ENCODE results near the gene SLC22A7. TPM values are rescaled to one million over a fixed set of nuclear protein-coding genes. Genes with fewer than 3 reads are reported as not detected.

SLC22A7 gene
- total and polyA plus RNA-seq, 2 donors = 0.15 TPM; not detected in 1

DNA sequence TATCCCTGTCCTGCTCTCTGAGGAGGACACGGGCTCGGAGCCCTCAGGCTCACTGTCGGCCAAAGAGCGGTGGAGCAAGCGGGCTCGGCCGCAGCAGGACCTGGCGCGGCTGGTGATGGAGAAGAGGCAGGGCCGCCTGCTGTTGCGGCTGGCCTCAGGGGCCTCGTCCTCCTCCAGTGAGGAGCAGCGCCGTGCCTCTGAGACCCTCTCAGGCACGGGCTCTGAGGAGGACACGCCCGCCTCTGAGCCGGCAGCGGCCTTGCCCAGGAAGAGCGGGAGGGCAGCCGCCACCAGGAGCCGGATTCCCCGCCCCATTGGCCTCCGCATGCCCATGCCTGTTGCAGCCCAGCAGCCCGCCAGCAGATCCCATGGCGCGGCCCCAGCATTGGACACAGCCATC lies 14.2 kb upstream of the SLC22A7 start:
- H3K4me3 ChIP-seq (ENCODE audit: low read depth, low read length) = no peak overlapping the region

DNA sequence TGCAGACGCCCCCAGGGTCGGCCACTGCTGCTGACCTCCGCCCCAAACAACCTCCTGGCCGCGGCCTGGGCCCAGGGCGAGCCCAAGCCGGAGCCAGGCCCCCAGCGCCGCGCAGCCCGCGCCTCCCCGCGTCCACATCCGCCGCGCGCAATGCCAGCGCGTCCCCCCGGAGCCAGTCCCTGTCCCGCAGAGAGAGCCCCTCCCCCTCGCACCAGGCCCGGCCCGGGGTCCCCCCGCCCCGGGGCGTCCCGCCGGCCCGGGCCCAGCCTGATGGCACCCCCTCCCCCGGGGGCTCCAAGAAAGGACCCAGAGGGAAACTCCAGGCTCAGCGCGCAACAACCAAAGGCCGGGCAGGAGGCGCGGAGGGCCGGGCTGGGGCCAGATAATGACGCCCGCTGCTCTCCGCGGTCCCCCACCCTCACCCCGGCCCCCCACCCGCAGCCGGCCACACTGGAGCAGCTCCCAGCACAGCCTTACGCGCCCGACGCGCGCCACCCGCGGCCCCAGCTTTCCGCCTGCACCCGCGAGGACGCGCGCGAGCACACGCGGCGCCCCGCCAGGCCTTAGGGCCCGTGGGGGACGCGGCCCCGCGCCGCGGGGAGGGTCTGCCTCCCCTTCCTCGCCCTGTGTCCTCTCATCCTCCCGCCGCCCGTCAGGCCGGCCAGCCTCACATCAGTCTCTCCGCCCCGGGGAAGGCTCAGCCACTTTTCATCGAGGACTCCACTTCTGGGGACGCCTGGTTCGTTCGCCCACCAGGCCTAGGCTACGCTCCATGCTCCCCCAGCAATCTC lies 12.9 kb upstream of the SLC22A7 start:
- DNase-seq (ENCODE audit: extremely low spot score) = no peak
- 3% methylated on average over 83 of the region's 83 CpGs for WGBS
- H3K27ac ChIP-seq (ENCODE audit: low read depth) = no peak overlapping the region
- no peaks in the 10 kb centered on the region for H3K36me3 ChIP-seq (ENCODE audit: insufficient read depth)
- no peak overlapping the region for H3K4me3 ChIP-seq (ENCODE audit: low read depth, low read length)
- H3K4me1 ChIP-seq (ENCODE audit: insufficient read depth) = no peaks in the 10 kb centered on the region

More for the DNA sequence above, 14.2 kb upstream of the SLC22A7 start:
- DNase-seq (ENCODE audit: extremely low spot score) = no peak
- H3K27ac ChIP-seq (ENCODE audit: low read depth) = no peak overlapping the region
- no peaks in the 10 kb centered on the region for H3K4me1 ChIP-seq (ENCODE audit: insufficient read depth)
- no peaks in the 10 kb centered on the region for H3K36me3 ChIP-seq (ENCODE audit: insufficient read depth)
- 87% methylated on average over 27 of the region's 27 CpGs for WGBS

- no peak overlapping the region for H3K4me3 ChIP-seq (ENCODE audit: low read depth, low read length)
- no peaks in the 10 kb centered on the region for H3K4me1 ChIP-seq (ENCODE audit: insufficient read depth)
- 86% methylated on average over 5 of the region's 5 CpGs for WGBS
- H3K36me3 ChIP-seq (ENCODE audit: insufficient read depth) = no peaks in the 10 kb centered on the region
- H3K27ac ChIP-seq (ENCODE audit: low read depth) = no peak overlapping the region
- no peak for DNase-seq (ENCODE audit: extremely low spot score)
Measured at GRCh38 chr6:43285832-43286231, 12.2 kb upstream of the SLC22A7 start.

DNA sequence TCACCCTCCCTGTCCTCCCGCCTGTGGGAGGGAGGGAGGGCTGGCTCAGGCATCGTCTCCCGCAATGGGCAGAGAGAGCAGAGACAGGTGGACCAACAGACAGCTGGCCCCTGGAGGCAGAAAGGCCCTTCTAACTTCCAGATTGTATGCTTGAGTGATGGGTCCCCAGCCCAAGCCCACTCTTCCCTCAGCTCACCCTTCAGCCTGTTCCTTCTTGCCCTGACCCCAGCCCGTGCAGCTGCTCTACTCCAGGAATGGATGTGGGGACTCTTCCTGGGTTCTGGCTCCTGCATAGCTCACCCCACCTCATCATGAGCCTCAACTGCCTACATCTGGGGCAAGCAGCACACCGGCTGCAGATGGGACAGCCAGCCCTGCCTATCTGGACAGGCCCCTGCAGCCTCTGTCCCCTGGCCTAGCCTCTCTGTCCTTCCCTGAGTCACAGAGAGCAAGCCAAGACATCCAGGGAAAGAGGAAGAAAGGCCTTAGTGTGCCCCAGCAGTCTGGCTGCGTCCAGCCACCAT lies 11.5 kb upstream of the SLC22A7 start:
- 91% methylated on average over 6 of the region's 6 CpGs for WGBS
- no peak overlapping the region for H3K27ac ChIP-seq (ENCODE audit: low read depth)
- DNase-seq (ENCODE audit: extremely low spot score) = no peak
- no peaks in the 10 kb centered on the region for H3K4me1 ChIP-seq (ENCODE audit: insufficient read depth)
- H3K36me3 ChIP-seq (ENCODE audit: insufficient read depth) = no peaks in the 10 kb centered on the region
- H3K4me3 ChIP-seq (ENCODE audit: low read depth, low read length) = no peak overlapping the region

GRCh38 chr6:43286980-43287716 lies 10.9 kb upstream of the SLC22A7 start:
- H3K4me1 ChIP-seq (ENCODE audit: insufficient read depth) = no peaks in the 10 kb centered on the region
- H3K4me3 ChIP-seq (ENCODE audit: low read depth, low read length) = no peak overlapping the region
- 55% methylated on average over 10 of the region's 10 CpGs for WGBS
- no peaks in the 10 kb centered on the region for H3K36me3 ChIP-seq (ENCODE audit: insufficient read depth)
- H3K27ac ChIP-seq (ENCODE audit: low read depth) = no peak overlapping the region
- no peak for DNase-seq (ENCODE audit: extremely low spot score)

- DNase-seq (ENCODE audit: extremely low spot score) = no peak
- Histone ChIP-seq H3K36me3 (ENCODE audit: insufficient read depth) (no peaks in the 10 kb centered on the region), H3K27ac (ENCODE audit: low read depth) (no peak overlapping the region), H3K4me1 (ENCODE audit: insufficient read depth) (no peaks in the 10 kb centered on the region), H3K4me3 (ENCODE audit: low read depth, low read length) (no peak overlapping the region)
- 70% methylated on average over 7 of the region's 7 CpGs for WGBS
Measured at GRCh38 chr6:43287717-43288679, 10.1 kb upstream of the SLC22A7 start.

DNA sequence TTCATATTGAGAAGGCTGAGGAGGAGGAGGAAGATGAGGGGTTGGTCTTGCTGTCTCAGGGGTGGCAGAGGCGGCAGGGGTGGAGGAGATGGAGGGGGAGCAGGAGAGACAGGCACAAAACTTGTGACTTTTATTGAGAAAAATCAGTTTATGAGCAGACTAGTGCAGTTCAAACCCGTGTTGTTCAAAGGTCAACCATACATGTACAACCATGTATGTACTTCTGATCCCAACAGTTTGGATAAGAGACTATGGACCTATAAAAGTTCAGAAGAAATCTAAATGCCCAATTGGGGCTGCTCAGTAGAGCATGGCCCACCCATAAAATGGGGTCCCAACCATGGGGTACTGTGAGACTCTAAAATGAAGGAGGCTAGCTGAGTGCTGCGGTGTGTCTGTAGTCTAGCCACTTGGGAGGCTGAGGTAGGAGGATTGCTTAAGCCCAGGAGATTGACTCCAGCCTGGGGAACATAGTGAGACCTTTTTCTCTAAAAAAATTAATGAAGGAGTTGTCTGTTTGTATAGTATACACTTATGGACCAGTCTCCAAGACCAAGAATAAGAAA lies 7.6 kb upstream of the SLC22A7 start:
- 65% methylated on average over 3 of the region's 3 CpGs for whole genome bisulfite sequencing
- Histone ChIP-seq H3K36me3 (ENCODE audit: insufficient read depth) (no peaks in the 10 kb centered on the region), H3K4me3 (ENCODE audit: low read depth, low read length) (no peak overlapping the region), H3K27ac (ENCODE audit: low read depth) (no peak overlapping the region), H3K4me1 (ENCODE audit: insufficient read depth) (no peaks in the 10 kb centered on the region)
- DNase-seq (ENCODE audit: extremely low spot score) = no peak

- Histone ChIP-seq H3K36me3 (ENCODE audit: insufficient read depth) (no peaks in the 10 kb centered on the region), H3K4me1 (ENCODE audit: insufficient read depth) (no peaks in the 10 kb centered on the region), H3K27ac (ENCODE audit: low read depth) (no peak overlapping the region), H3K4me3 (ENCODE audit: low read depth, low read length) (no peak overlapping the region)
- WGBS = 70% methylated on average over 6 of the region's 6 CpGs
- no peak for DNase-seq (ENCODE audit: extremely low spot score)
Measured at GRCh38 chr6:43290905-43291355, 7.1 kb upstream of the SLC22A7 start.

DNA sequence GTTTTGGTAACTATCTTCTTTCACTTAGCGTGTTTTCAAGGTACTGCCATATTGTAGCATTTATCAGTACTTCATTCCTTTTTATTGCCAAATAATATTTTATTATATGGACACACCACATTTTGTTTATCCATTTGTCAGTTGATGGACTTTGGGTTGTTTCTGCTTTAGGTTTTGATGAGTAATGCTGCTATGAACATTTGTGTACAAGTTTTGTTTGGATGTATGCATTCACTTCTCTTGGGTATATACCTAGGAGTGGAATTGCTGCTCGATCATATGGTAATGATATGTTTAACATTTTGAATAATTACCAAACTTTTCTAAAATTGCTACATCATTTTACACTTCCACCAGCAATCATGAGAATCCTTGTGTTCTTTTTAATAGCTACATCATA lies 6.4 kb upstream of the SLC22A7 start:
- H3K36me3 ChIP-seq (ENCODE audit: insufficient read depth) = no peaks in the 10 kb centered on the region
- H3K27ac ChIP-seq (ENCODE audit: low read depth) = no peak overlapping the region
- DNase-seq (ENCODE audit: extremely low spot score) = no peak
- WGBS = 85% methylated on average over 2 of the region's 2 CpGs
- H3K4me1 ChIP-seq (ENCODE audit: insufficient read depth) = no peaks in the 10 kb centered on the region
- H3K4me3 ChIP-seq (ENCODE audit: low read depth, low read length) = no peak overlapping the region

DNA sequence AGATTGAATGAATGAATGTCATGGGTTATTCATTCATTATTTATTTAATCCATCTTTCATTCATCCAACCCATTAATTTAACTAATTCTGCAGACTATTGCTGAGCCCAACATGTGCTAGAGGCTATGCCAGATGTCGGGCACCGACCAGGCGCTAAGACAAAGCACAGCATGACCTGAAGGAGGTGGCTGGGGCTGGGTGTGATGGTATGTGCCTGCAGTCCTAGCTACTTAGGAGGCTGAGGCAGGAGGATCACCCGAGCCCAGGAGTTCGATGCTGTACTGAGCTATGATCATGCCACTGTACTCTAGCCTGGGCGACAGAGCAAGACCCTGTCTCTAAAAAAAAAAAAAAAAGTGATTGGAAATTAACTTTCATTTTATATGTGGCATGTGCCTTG lies 5.7 kb upstream of the SLC22A7 start:
- DNase-seq (ENCODE audit: extremely low spot score) = no peak
- no peak overlapping the region for H3K4me3 ChIP-seq (ENCODE audit: low read depth, low read length)
- 93% methylated on average over 6 of the region's 6 CpGs for WGBS
- no peaks in the 10 kb centered on the region for H3K4me1 ChIP-seq (ENCODE audit: insufficient read depth)
- H3K36me3 ChIP-seq (ENCODE audit: insufficient read depth) = no peaks in the 10 kb centered on the region
- H3K27ac ChIP-seq (ENCODE audit: low read depth) = no peak overlapping the region

- Histone ChIP-seq H3K36me3 (ENCODE audit: insufficient read depth) (no peaks in the 10 kb centered on the region), H3K4me3 (ENCODE audit: low read depth, low read length) (no peak overlapping the region), H3K4me1 (ENCODE audit: insufficient read depth) (no peaks in the 10 kb centered on the region), H3K27ac (ENCODE audit: low read depth) (no peak overlapping the region)
- DNase-seq (ENCODE audit: extremely low spot score) = no peak
- WGBS = 78% methylated on average over 5 of the region's 5 CpGs
Measured at GRCh38 chr6:43292763-43293318, 5.2 kb upstream of the SLC22A7 start.

DNA sequence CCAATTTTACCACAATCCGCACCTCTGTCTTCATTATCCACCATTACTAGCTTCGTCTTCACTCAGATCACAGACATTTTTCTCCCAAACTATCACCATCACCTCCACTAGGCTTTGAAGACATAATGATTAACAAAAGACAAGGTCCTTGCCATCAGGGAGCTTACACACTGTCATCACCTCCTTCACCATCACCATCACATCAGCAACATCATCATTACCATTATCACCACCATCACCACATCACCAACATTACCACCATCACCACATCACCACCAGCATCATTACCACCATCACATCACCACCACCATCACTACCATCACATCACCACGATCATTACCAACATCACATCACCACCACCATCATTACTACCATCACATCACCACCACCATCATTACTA lies 4.4 kb upstream of the SLC22A7 start:
- Histone ChIP-seq H3K27ac (ENCODE audit: low read depth) (no peak overlapping the region), H3K36me3 (ENCODE audit: insufficient read depth) (no peaks in the 10 kb centered on the region), H3K4me3 (ENCODE audit: low read depth, low read length) (no peak overlapping the region), H3K4me1 (ENCODE audit: insufficient read depth) (no peaks in the 10 kb centered on the region)
- no peak for DNase-seq (ENCODE audit: extremely low spot score)
- 95% methylated on average over 3 of the region's 3 CpGs for WGBS

- DNase-seq (ENCODE audit: extremely low spot score) = no peak
- no peaks in the 10 kb centered on the region for H3K36me3 ChIP-seq (ENCODE audit: insufficient read depth)
- no peak overlapping the region for H3K27ac ChIP-seq (ENCODE audit: low read depth)
- 87% methylated on average over 3 of the region's 3 CpGs for WGBS
- no peak overlapping the region for H3K4me3 ChIP-seq (ENCODE audit: low read depth, low read length)
- no peaks in the 10 kb centered on the region for H3K4me1 ChIP-seq (ENCODE audit: insufficient read depth)
Measured at GRCh38 chr6:43294536-43294935, 3.5 kb upstream of the SLC22A7 start.

Measured in urinary bladder (tissue), 4 donors.